ENCODE results near the gene DXO.
A peak's percentile ranks its signal among the peaks of the same experiment; 100 is the strongest.

The DXO gene

DNA sequence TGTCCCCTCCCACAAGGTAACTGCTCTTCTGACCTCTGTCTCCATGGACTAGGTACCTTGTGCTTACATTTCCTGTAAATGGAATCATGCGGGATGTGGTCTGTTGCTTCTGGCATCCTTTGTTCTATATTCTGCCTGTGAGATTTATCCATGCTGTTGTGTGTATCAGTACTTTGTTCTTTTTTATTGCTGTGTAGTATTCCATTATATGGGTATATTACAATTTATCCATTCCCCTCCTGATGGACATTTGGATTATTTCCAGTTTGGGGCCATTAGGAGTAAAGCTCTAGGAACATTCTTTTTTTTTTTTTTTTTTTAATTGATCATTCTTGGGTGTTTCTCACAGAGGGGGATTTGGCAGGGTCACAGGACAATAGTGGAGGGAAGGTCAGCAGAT is 41.0 kb downstream of the DXO start:
- no peak for DNase-seq

DNA sequence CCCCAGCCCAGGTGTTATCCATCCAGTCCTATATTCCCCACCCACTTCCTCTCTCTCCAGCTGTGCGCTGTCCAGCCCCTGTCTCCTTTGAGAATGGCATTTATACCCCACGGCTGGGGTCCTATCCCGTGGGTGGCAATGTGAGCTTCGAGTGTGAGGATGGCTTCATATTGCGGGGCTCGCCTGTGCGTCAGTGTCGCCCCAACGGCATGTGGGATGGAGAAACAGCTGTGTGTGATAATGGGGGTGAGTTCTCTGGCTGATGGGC is 43.3 kb downstream of the DXO start:
- no peak for DNase-seq

DNA sequence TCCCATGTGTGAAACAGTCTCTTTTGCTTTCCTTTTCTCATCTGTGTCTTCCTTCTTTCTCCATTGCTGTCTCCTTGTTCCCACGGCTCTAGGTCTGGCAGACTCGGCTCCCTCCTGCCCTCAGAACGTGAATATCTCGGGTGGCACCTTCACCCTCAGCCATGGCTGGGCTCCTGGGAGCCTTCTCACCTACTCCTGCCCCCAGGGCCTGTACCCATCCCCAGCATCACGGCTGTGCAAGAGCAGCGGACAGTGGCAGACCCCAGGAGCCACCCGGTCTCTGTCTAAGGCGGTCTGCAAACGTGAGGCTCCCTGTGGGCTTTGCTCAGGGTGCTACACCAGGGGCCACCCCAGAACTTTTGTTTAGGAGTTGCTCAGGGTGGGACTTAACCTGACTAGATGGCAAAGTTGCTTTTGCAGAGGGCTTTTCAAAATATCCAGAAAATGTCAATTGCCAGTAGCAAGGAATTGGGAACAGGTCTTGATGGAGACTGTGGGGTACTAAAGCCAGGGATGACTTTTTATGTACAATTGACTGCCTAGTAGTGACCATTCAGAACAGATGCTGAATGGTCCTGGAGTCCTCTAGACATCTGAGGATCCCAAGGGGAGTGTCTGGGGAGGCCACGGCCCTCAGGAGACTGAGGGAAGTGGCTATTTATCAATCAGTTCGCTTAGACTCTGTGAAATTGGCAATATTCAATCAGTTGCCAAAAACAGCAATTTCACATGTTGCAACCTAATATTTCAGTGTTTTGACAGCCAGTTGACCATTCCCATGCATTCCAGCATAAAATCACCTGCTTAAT is 43.9 kb downstream of the DXO start:
- no peak for DNase-seq

DNA sequence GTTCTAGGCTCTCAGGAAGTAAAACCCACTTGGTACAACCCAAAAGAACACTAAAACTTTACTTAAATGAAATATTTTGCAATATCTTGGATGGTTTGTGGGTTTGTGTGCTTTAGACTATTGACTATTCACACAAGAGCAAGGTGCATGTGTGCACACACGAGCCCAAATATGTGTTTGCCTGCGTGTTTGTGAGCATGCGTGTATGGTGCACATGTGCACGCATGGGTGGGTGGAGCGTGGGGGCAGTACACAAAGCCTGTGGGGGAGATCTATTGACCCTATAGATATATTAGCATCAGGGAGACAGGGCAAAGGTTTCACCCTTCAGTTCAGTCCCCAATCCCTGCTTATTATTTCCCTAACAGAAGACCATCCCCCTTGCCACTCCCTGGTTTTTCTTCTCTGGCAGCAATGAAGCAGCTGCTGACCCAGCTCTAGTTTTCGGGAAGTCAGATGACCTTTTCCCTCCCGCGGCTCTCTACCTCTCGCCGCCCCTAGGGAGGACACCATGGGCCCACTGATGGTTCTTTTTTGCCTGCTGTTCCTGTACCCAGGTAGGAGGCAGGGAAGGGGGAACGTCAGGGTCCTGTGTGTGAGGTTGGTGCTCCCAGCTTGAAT is 44.6 kb downstream of the DXO start, which contains the start of gene C2:
Gene C2, plus strand, starts transcription at position 476 of the 621 bp plus-strand sequence. Its CDS starts 36 bp downstream, at position 512.
- DNase-seq, result peak in 1 of 56 donors; percentile 25

DNA sequence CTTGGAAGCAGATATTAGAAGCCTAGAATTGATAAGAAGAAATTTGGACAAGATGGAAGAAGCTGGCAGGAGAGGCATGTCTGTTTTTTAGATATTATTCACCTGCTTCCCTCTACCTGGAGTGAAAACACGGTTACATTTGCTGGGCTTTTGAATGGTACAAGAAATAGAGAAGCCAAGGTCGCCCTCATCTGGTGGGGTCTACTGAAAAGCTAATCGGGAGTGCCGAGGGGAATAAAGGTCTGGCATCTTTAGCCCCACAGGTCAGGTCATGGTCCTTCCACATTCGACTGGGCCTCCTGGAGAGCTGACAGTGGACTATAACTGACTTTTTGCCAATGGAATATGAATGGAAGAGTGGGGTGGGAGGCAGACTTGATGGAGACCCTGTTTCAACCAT is 49.0 kb downstream of the DXO start:
- DNase-seq, result no peak

DNA sequence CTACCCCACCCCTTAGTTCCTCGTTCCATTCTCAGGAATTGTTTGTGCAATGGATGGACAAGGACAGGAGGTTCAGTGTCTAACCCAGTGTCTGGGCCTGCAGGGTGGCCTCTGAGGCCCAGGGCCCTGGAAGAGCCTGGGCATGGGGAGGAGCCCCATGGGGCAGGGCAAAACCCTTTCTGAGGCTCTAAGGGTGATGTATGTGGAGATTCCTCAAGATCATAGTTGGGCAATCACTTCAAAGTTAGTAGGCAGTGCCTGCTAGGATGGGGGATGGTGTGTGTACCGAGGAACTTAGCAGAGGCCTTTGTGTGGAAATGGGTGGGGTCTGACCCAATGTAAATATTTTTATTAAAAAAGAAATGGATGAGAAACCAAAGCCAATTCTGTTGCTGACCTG is 51.1 kb downstream of the DXO start:
- DNase-seq, result no peak
